HUES48 (cell line): ENCODE results near the gene MLKL.

Experiments used
- H3K27ac ChIP-seq: one replicate; pipeline ENCODE4 v1.7.0; 2013; ENCODE audit warnings: low read depth, low read length, inconsistent platforms
- H3K27me3 ChIP-seq: 2 replicates; pipeline ENCODE4 v1.6.1; 2013; ENCODE audit warnings: mild to moderate bottlenecking, low read length; ENCODE audit not compliant: control insufficient read depth, insufficient read depth
- H3K36me3 ChIP-seq: 2 replicates; pipeline ENCODE4 v1.6.1; 2013; ENCODE audit warnings: low read length; ENCODE audit not compliant: control insufficient read depth, insufficient read depth
- H3K4me1 ChIP-seq: 2 replicates; pipeline ENCODE4 v1.6.1; 2013; ENCODE audit warnings: mild to moderate bottlenecking, low read length; ENCODE audit not compliant: control insufficient read depth, insufficient read depth
- H3K4me3 ChIP-seq: 2 replicates; pipeline ENCODE4 v1.5.1; 2013; ENCODE audit warnings: mild to moderate bottlenecking, low read depth, low read length
- H3K9ac ChIP-seq: 2 replicates; pipeline ENCODE4 v1.6.1; 2013; ENCODE audit warnings: mild to moderate bottlenecking, low read depth, low read length, moderate library complexity
- H3K9me3 ChIP-seq: 2 replicates; pipeline ENCODE4 v1.6.1; 2013; ENCODE audit warnings: low read length; ENCODE audit not compliant: control insufficient read depth, insufficient read depth

The MLKL gene

GRCh38 chr16:74641969-74642368 is 58.7 kb downstream of the MLKL start:
- H3K9me3 ChIP-seq: no peaks in the 10 kb centered on the region
- H3K36me3 ChIP-seq: peaks cover 98% of the 10 kb centered on the region

GRCh38 chr16:74637742-74638453 is 62.8 kb downstream of the MLKL start:
- Histone ChIP-seq H3K36me3 (peaks cover 97% of the 10 kb centered on the region), H3K27me3 (no peaks in the 10 kb centered on the region), H3K9me3 (no peaks in the 10 kb centered on the region), H3K27ac (no peak overlapping the region), H3K4me1 (no peaks in the 10 kb centered on the region), H3K9ac (no peak overlapping the region), H3K4me3 (no peak overlapping the region)

More at GRCh38 chr16:74641969-74642368, 58.7 kb downstream of the MLKL start:
- Histone ChIP-seq H3K4me1 (no peaks in the 10 kb centered on the region), H3K27ac (no peak overlapping the region), H3K4me3 (no peak overlapping the region), H3K27me3 (no peaks in the 10 kb centered on the region), H3K9ac (no peak overlapping the region)

- Histone ChIP-seq H3K36me3 (peaks cover 98% of the 10 kb centered on the region), H3K27ac (no peak overlapping the region), H3K9ac (no peak overlapping the region), H3K27me3 (no peaks in the 10 kb centered on the region), H3K4me3 (no peak overlapping the region), H3K9me3 (no peaks in the 10 kb centered on the region), H3K4me1 (no peaks in the 10 kb centered on the region)
These were observed 65.4 kb downstream of the MLKL start for GRCh38 chr16:74635303-74635702.

- H3K27ac ChIP-seq: no peak overlapping the region
- H3K9ac ChIP-seq: no peak overlapping the region
- H3K9me3 ChIP-seq: no peaks in the 10 kb centered on the region
- H3K27me3 ChIP-seq: no peaks in the 10 kb centered on the region
- no peaks in the 10 kb centered on the region for H3K4me1 ChIP-seq
- H3K4me3 ChIP-seq: no peak overlapping the region
- H3K36me3 ChIP-seq: peaks cover 98% of the 10 kb centered on the region
These were observed 67.0 kb downstream of the MLKL start for GRCh38 chr16:74633686-74634085.

GRCh38 chr16:74627506-74628220 is 73.0 kb downstream of the MLKL start:
- Histone ChIP-seq H3K27ac (no peak overlapping the region), H3K36me3 (peaks cover 100% of the 10 kb centered on the region), H3K9me3 (no peaks in the 10 kb centered on the region), H3K27me3 (no peaks in the 10 kb centered on the region), H3K4me1 (peaks cover under 1% of the 10 kb centered on the region; the same call in 1 of the 2 replicates), H3K9ac (no peak overlapping the region), H3K4me3 (no peak overlapping the region)

- Histone ChIP-seq H3K9ac (no peak overlapping the region), H3K4me1 (peaks cover 3% of the 10 kb centered on the region; the same call in 1 of the 2 replicates), H3K27me3 (no peaks in the 10 kb centered on the region), H3K36me3 (peaks cover 100% of the 10 kb centered on the region), H3K9me3 (no peaks in the 10 kb centered on the region), H3K4me3 (no peak overlapping the region), H3K27ac (no peak overlapping the region)
These were observed 73.8 kb downstream of the MLKL start for GRCh38 chr16:74626741-74627416.

- no peaks in the 10 kb centered on the region for H3K27me3 ChIP-seq
- H3K4me3 ChIP-seq: no peak overlapping the region
- no peak overlapping the region for H3K27ac ChIP-seq
- H3K36me3 ChIP-seq: peaks cover 99% of the 10 kb centered on the region
- H3K9ac ChIP-seq: no peak overlapping the region
- H3K4me1 ChIP-seq: peaks cover 3% of the 10 kb centered on the region; the same call in 1 of the 2 replicates
- no peaks in the 10 kb centered on the region for H3K9me3 ChIP-seq
These were observed 74.9 kb downstream of the MLKL start for GRCh38 chr16:74625500-74626350.

- no peak overlapping the region for H3K27ac ChIP-seq
- H3K4me1 ChIP-seq: peaks cover 3% of the 10 kb centered on the region; the same call in 1 of the 2 replicates
- no peak overlapping the region for H3K9ac ChIP-seq
- no peaks in the 10 kb centered on the region for H3K27me3 ChIP-seq
- no peak overlapping the region for H3K4me3 ChIP-seq
- peaks cover 94% of the 10 kb centered on the region for H3K36me3 ChIP-seq
- no peaks in the 10 kb centered on the region for H3K9me3 ChIP-seq
These were observed 76.8 kb downstream of the MLKL start for GRCh38 chr16:74623839-74624235.

GRCh38 chr16:74623214-74623838 is 77.3 kb downstream of the MLKL start:
- Histone ChIP-seq H3K27me3 (no peaks in the 10 kb centered on the region), H3K4me1 (peaks cover 3% of the 10 kb centered on the region; the same call in 1 of the 2 replicates), H3K4me3 (no peak overlapping the region), H3K27ac (no peak overlapping the region), H3K9ac (no peak overlapping the region), H3K36me3 (peaks cover 89% of the 10 kb centered on the region), H3K9me3 (no peaks in the 10 kb centered on the region)

- H3K27ac ChIP-seq: no peak overlapping the region
- H3K4me3 ChIP-seq: no peak overlapping the region
- peaks cover 3% of the 10 kb centered on the region; the same call in 1 of the 2 replicates for H3K4me1 ChIP-seq
- H3K36me3 ChIP-seq: peaks cover 79% of the 10 kb centered on the region
- no peak overlapping the region for H3K9ac ChIP-seq
- H3K27me3 ChIP-seq: no peaks in the 10 kb centered on the region
- H3K9me3 ChIP-seq: no peaks in the 10 kb centered on the region
These were observed 78.7 kb downstream of the MLKL start for GRCh38 chr16:74622005-74622404.
